HepG2 (cell line): ENCODE results near the gene P3H4. TPM values are rescaled to one million over a fixed set of nuclear protein-coding genes. Genes with fewer than 3 reads are reported as not detected.

Experiments used
- EED ChIP-seq: sonication (generic); formaldehyde crosslinking; IDR thresholded peaks from 2 replicates; pipeline ENCODE4 v1.5.0; 2020; ENCODE audit warnings: mild to moderate bottlenecking, missing genetic modification reagents
- FIP1L1 ChIP-seq: fragments of 200-400 bp; formaldehyde crosslinking; IDR thresholded peaks from 2 replicates; pipeline ENCODE4 v1.6.1; 2018; ENCODE audit warnings: low read depth, mild to moderate bottlenecking, low read length, moderate library complexity, borderline replicate concordance; ENCODE audit not compliant: insufficient read depth
- GMEB1 ChIP-seq: sonication (generic); formaldehyde crosslinking; IDR thresholded peaks from 2 replicates; pipeline ENCODE4 v1.5.1; 2020; ENCODE audit warnings: missing genetic modification reagents, mild to moderate bottlenecking, borderline replicate concordance
- HNF1B ChIP-seq: sonication (generic); formaldehyde crosslinking; IDR thresholded peaks from 2 replicates; pipeline ENCODE4 v1.5.1; 2020; ENCODE audit warnings: mild to moderate bottlenecking, moderate library complexity, missing genetic modification reagents
- HNF4A ChIP-seq: sonication (generic); formaldehyde crosslinking; IDR thresholded peaks from 2 replicates; pipeline ENCODE4 v1.4.0; 2020; ENCODE audit warnings: missing genetic modification reagents
- MTERF4 ChIP-seq: sonication (generic); formaldehyde crosslinking; IDR thresholded peaks from 2 replicates; pipeline ENCODE4 v1.8.0; 2023; ENCODE audit warnings: mild to moderate bottlenecking, missing genetic modification reagents
- TRAFD1 ChIP-seq: sonication (generic); formaldehyde crosslinking; IDR thresholded peaks from 2 replicates; pipeline ENCODE4 v1.5.1; 2020; ENCODE audit warnings: missing genetic modification reagents, mild to moderate bottlenecking, borderline replicate concordance
- USF2 ChIP-seq, 2 experiments: sonication (generic) in 1 of 2; formaldehyde crosslinking in 1 of 2; IDR thresholded peaks; 2 replicates each; pipeline versions ENCODE4 v1.5.1 to v1.6.1; 2011 to 2020; ENCODE audit warnings: borderline replicate concordance in 1 of 2, low read depth in 1 of 2, low read length in 1 of 2, mild to moderate bottlenecking in 1 of 2, missing genetic modification reagents in 1 of 2, moderate library complexity in 1 of 2
- ZFP62 ChIP-seq: sonication (generic); formaldehyde crosslinking; IDR thresholded peaks from 2 replicates; pipeline ENCODE4 v1.4.0; 2020; ENCODE audit warnings: missing genetic modification reagents
- ZNF276 ChIP-seq: sonication (generic); formaldehyde crosslinking; IDR thresholded peaks from 2 replicates; pipeline ENCODE4 v1.4.0; 2020; ENCODE audit warnings: mild to moderate bottlenecking, low read depth, missing genetic modification reagents
- ZNF280B ChIP-seq: sonication (generic); formaldehyde crosslinking; IDR thresholded peaks from 2 replicates; pipeline ENCODE4 v1.5.0; 2020; ENCODE audit warnings: missing genetic modification reagents, mild to moderate bottlenecking, borderline replicate concordance
- ZNF33B ChIP-seq: sonication (generic); formaldehyde crosslinking; IDR thresholded peaks from 2 replicates; pipeline ENCODE4 v1.5.1; 2020; ENCODE audit warnings: mild to moderate bottlenecking, missing genetic modification reagents
- ZNF577 ChIP-seq: sonication (generic); formaldehyde crosslinking; IDR thresholded peaks from 2 replicates; pipeline ENCODE4 v1.4.0; 2020; ENCODE audit warnings: mild to moderate bottlenecking, low read depth, missing genetic modification reagents, borderline replicate concordance
- ZNF790 ChIP-seq: sonication (generic); formaldehyde crosslinking; IDR thresholded peaks from 2 replicates; pipeline ENCODE4 v1.8.0; 2022; ENCODE audit warnings: missing genetic modification reagents, mild to moderate bottlenecking, borderline replicate concordance
- polyA plus RNA-seq, 8 experiments: library from polyadenylated mRNA; depleted of rRNA in 3 of 8; stranded (reverse) in 7 of 8; unstranded in 1 of 8; fragments of >200 nt; fragmentation: Illumina TruSeq in 4 of 8; extraction: Trizol in 4 of 8; gene quantifications; 2 replicates each; pipeline versions ENCODE4 v1.2.1 to v1.2.3, GENCODE V29; 2011 to 2016; ENCODE audit warnings: low read depth in 4 of 8, missing spikeins in 1 of 8, mixed read lengths in 1 of 8; ENCODE audit not compliant: insufficient read depth in 1 of 8
- total RNA-seq, 5 experiments: library from RNA; depleted of rRNA; stranded (reverse); fragments of >200 nt; fragmentation: Illumina TruSeq; extraction: Trizol; gene quantifications; 2 replicates each; pipeline ENCODE4 v1.2.3, GENCODE V29; 2016; ENCODE audit warnings: low read depth in 1 of 5

The P3H4 gene
- total and polyA plus RNA-seq, 2 of the 13 experiments (the other 11 are each of a cell fraction or from before 2014, with no cell fraction given): 37.1 to 50.6 TPM

GRCh38 chr17:41772586-41773189 lies 39.1 kb downstream of the P3H4 start (continued):
- TF ChIP-seq ZNF276 (CRISPR knock-in tag) (0 out of 2 replicates have a peak, but pooled peaks have one; percentile 14), ZNF790 (CRISPR knock-in tag) (no peak), HNF4A (peak; percentile 99), ZNF577 (no peak), TRAFD1 (CRISPR knock-in tag) (peak; percentile 7; the same call in 1 of the 2 replicates), MTERF4 (CRISPR knock-in tag) (peak; percentile 91), HNF1B (CRISPR knock-in tag) (peak; percentile 99), GMEB1 (peak; percentile 60; the same call in 1 of the 2 replicates), ZFP62 (CRISPR knock-in tag) (no peak), ZNF280B (CRISPR knock-in tag) (peak; percentile 30; the same call in 1 of the 2 replicates), ZNF33B (CRISPR knock-in tag) (no peak), FIP1L1 (0 out of 2 replicates have a peak, but pooled peaks have one; percentile 12), USF2 (IDR thresholded peaks at IDR 0.05; ENCODE audit: low read depth, low read length) (0 out of 2 replicates have a peak, but pooled peaks have one; percentile 2), USF2 (CRISPR knock-in tag; IDR thresholded peaks at IDR 0.05; ENCODE audit: borderline replicate concordance) (0 out of 2 replicates have a peak, but pooled peaks have one; percentile 5), EED (CRISPR knock-in tag) (peak; percentile 88)
